Calu3 (cell line): ENCODE data around the gene TTC39C. TPM values are rescaled to one million over a fixed set of nuclear protein-coding genes. Genes with fewer than 3 reads are reported as not detected.

Experiments
- BruUV-seq: library from RNA; stranded (reverse); fragments of 400-500 nt; replicated peaks from 2 replicates; lab custom pipeline; 2021; lab: Mats Ljungman, UMichigan
- CTCF ChIA-PET: fragments of 300-600 bp; sonication (Branson Sonifier 250); formaldehyde crosslinking; loops from one replicate; lab custom pipeline; 2022; ENCODE audit warnings: antibody characterized with exemption; lab: Charles Lee
- DNase-seq: peaks from one replicate; pipeline ENCODE4 v3.0.0; 2022
- H3K27ac Mint-ChIP-seq: one replicate; pipeline ENCODE4 v1.8.0; 2022; ENCODE audit warnings: mixed read lengths; ENCODE audit not compliant: unreplicated experiment
- H3K27me3 Mint-ChIP-seq: one replicate; pipeline ENCODE4 v1.8.0; 2022; ENCODE audit warnings: mixed read lengths; ENCODE audit not compliant: unreplicated experiment
- H3K36me3 Mint-ChIP-seq: one replicate; pipeline ENCODE4 v1.8.0; 2022; ENCODE audit warnings: mild to moderate bottlenecking, moderate library complexity, mixed read lengths; ENCODE audit not compliant: insufficient read depth, unreplicated experiment
- H3K4me1 Mint-ChIP-seq: one replicate; pipeline ENCODE4 v1.8.0; 2022; ENCODE audit warnings: mild to moderate bottlenecking, low read depth, mixed read lengths; ENCODE audit not compliant: unreplicated experiment
- H3K4me3 Mint-ChIP-seq: one replicate; pipeline ENCODE4 v1.8.0; 2022; ENCODE audit warnings: mild to moderate bottlenecking, low read depth, moderate library complexity, mixed read lengths; ENCODE audit not compliant: unreplicated experiment
- H3K9me3 Mint-ChIP-seq: one replicate; pipeline ENCODE4 v1.8.0; 2022; ENCODE audit warnings: low read depth, mixed read lengths; ENCODE audit not compliant: unreplicated experiment
- intact Hi-C: fragments of 100-400 bp; cut with micrococcal nuclease; formaldehyde crosslinking; loops from one replicate; pipeline ENCODE4 v1.10.0; 2022; ENCODE audit not compliant: unreplicated experiment
- total RNA-seq: library from RNA; stranded (reverse); gene quantifications from 2 replicates; pipeline ENCODE4 v1.2.3, GENCODE V29; 2022
- TF ChIP-seq, protein P1 (sequence below): fragments of 200-600 bp; IDR thresholded peaks from one replicate; pipeline ENCODE4 v1.8.0; 2022; ENCODE audit warnings: antibody characterized with exemption; ENCODE audit not compliant: unreplicated experiment

The TTC39C gene
- total RNA-seq, 1 experiment from 2014 or later, result 26.8 TPM

DNA sequence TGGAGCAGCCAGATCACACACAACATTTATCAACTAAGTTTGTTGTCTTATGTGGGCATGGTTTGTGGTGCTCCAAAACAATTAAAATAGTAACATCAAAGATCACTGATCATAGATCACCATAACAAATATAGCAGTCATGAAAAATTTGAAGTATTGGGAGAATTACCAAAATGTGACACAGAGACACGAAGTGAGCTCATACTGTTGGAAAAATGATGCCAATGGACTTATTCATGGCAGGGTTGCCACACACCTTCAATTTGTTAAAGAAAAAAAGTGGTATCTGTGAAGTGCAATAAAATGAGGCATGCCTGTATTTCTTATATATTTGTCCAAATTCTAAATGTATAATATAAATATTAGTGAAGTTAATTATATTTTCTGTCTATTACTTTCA, 81.4 kb downstream of the TTC39C start:
- intact Hi-C loops, result no loop called here
- no peaks in the 10 kb centered on the region for H3K4me1 Mint-ChIP-seq
- no peak overlapping the region for H3K27ac Mint-ChIP-seq
- H3K4me3 Mint-ChIP-seq, result no peak overlapping the region
- DNase-seq, result no peak
- H3K27me3 Mint-ChIP-seq, result no peaks in the 10 kb centered on the region
- CTCF ChIA-PET, result no interaction called here
- BruUV-seq, result no TSS peak
- H3K36me3 Mint-ChIP-seq, result no peaks in the 10 kb centered on the region
- TF ChIP-seq, protein P1, sequence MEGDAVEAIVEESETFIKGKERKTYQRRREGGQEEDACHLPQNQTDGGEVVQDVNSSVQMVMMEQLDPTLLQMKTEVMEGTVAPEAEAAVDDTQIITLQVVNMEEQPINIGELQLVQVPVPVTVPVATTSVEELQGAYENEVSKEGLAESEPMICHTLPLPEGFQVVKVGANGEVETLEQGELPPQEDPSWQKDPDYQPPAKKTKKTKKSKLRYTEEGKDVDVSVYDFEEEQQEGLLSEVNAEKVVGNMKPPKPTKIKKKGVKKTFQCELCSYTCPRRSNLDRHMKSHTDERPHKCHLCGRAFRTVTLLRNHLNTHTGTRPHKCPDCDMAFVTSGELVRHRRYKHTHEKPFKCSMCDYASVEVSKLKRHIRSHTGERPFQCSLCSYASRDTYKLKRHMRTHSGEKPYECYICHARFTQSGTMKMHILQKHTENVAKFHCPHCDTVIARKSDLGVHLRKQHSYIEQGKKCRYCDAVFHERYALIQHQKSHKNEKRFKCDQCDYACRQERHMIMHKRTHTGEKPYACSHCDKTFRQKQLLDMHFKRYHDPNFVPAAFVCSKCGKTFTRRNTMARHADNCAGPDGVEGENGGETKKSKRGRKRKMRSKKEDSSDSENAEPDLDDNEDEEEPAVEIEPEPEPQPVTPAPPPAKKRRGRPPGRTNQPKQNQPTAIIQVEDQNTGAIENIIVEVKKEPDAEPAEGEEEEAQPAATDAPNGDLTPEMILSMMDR, result no peak
- peaks cover 2% of the 10 kb centered on the region for H3K9me3 Mint-ChIP-seq

DNA sequence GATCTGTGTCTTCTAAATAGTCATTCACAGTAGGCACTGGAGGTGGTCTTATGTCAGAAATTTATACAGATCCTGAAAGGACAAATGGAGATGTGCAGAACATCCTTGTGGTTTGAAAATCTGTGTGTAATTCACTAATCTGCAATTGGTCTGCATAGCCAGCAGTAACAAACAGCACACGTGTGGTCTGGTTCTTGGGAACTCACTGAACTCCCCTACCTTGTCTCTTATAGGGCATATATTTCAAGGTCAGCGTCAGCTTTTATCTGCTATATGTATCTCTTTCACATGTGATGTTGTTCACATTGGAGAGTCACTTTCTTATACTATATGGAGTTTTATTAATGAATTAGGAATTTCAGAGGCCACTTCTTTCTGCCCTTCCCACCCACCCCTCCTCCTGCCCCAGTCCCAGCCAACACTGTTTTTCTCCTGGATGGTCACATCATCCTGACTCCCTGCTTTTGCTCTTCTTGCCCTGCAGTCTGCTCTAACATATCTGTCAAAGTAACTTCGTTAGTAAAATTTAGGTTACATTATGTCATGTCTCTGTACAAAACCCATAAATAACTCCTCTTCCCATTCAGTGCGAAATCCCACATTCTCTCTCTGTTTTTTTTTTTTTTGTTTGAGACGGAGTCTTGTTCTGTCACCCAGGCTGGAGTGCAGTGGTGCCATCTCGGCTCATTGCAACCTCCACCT, 88.9 kb downstream of the TTC39C start:
- Mint-ChIP-seq H3K27ac (no peak overlapping the region), H3K36me3 (no peaks in the 10 kb centered on the region), H3K27me3 (no peaks in the 10 kb centered on the region), H3K4me1 (no peaks in the 10 kb centered on the region), H3K4me3 (no peak overlapping the region), H3K9me3 (no peaks in the 10 kb centered on the region)
- TF ChIP-seq, protein P1, result no peak
- no peak for DNase-seq
- CTCF ChIA-PET, result no interaction called here
- BruUV-seq, result no TSS peak
- intact Hi-C loops, result no loop called here

DNA sequence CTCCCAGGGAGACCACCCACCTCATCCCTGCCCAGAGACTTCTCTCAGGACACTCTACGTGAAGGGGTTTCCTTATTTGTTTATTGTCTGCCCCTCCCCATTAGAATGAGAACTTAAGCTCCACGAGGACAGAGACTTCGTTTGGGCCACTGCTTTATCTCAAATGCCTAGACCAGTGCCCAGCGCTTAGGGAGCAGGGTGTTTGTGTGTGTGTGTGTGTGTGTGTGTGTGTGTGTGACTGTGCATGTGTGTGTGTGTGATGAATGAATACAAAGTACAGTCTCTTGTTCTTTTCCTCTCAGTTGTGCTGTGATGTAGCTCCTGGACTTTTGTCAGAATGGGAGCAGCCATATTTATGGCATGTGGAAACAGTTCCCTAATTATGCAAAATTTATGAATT, 89.9 kb downstream of the TTC39C start:
- Mint-ChIP-seq H3K4me3 (no peak overlapping the region), H3K27me3 (no peaks in the 10 kb centered on the region), H3K9me3 (no peaks in the 10 kb centered on the region), H3K36me3 (no peaks in the 10 kb centered on the region), H3K4me1 (no peaks in the 10 kb centered on the region), H3K27ac (no peak overlapping the region)
- DNase-seq, result no peak
- no TSS peak for BruUV-seq
- CTCF ChIA-PET, result interaction anchor here (0.5 kb wide), 1 partner anchor 14 kb away, joined by 3 read pairs; no protein-coding TSS in a partner anchor
- TF ChIP-seq, protein P1, result no peak
- intact Hi-C loops, result no loop called here

DNA sequence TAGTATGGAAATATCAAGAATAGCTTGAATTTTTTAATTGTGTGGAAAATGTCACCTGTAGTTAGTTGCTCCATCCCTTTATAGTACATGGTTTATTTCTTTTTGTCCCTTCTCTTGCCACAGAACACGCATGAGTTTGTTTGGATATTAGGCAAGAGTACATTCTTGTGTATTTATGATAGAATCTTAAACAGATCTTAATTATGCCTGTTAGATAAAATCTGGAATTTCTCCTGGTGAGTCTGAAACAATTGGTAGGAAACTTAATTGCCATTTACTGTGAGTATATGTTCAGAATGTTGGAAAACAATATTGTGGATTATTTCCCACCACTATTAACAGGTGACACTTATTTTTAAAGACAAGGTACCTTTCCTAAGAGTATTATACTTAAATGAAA, 94.1 kb downstream of the TTC39C start:
- no TSS peak for BruUV-seq
- Mint-ChIP-seq H3K27ac (no peak overlapping the region), H3K4me3 (no peak overlapping the region), H3K27me3 (no peaks in the 10 kb centered on the region), H3K36me3 (no peaks in the 10 kb centered on the region), H3K4me1 (peaks cover 18% of the 10 kb centered on the region), H3K9me3 (no peaks in the 10 kb centered on the region)
- DNase-seq, result no peak
- CTCF ChIA-PET, result interaction anchor here (0.7 kb wide), 1 partner anchor 377 kb away, joined by 4 read pairs; no protein-coding TSS in a partner anchor
- TF ChIP-seq, protein P1, result no peak
- intact Hi-C loops, result no loop called here
